Measurements from ENCODE around the gene STARD13. TPM values are rescaled to one million over a fixed set of nuclear protein-coding genes. Genes with fewer than 3 reads are reported as not detected.

STARD13 gene
- total RNA-seq, 1 experiment from 2014 or later: 4.1 TPM

DNA sequence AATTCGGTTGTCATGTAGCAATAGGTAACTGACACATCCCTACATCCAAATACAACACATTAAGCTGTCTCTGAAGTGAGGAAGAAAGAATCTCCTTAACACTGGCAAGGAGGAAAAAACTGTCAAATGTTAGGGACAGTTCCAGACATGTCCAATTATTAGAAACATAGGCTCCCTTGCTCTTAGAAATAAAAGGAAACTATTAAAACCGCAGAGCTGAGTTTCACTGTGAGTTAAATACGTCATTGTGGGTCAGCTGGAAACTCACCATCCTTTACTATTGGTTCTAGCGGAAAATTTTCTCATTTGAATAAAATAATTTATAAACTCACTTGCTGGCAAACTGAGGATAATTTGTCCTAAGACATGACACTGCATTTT is 40.7 kb downstream of the STARD13 start:
- BruUV-seq (replicated peaks): no TSS peak
- no peak for ATAC-seq
- H4K20me1 ChIP-seq (ENCODE audit: insufficient read depth): no peaks in the 10 kb centered on the region
- no peaks in the 10 kb centered on the region for H3K9me3 ChIP-seq (ENCODE audit: control insufficient read depth in 1 of 2, insufficient read depth in 1 of 2, low read depth in 1 of 2, low read length in 2 of 2)
- intact Hi-C loops (cut with micrococcal nuclease): no loop called here
- no peaks in the 10 kb centered on the region for H3K27me3 ChIP-seq (ENCODE audit: insufficient read depth, low read length)
- no peaks in the 10 kb centered on the region for H3K79me2 ChIP-seq (ENCODE audit: insufficient read depth, low read length)
- RAD21 ChIA-PET (ENCODE audit: low non-redundant PET in 1 of 2, low total read pairs in 2 of 2, uncharacterized antibody in 2 of 2, unreplicated experiment in 2 of 2): no interaction called here
- TF ChIP-seq TCF7L2 (IDR thresholded peaks at IDR 0.05; ENCODE audit: borderline replicate concordance, extremely low read depth, insufficient read depth, insufficient read length): no peak
- TF ChIP-seq SP1 (IDR thresholded peaks at IDR 0.05; ENCODE audit: low read depth): no peak
- H3K9me2 ChIP-seq (ENCODE audit: insufficient read depth): no peaks in the 10 kb centered on the region
- DNase-seq (ENCODE audit: low read depth, low spot score): no peak
- peaks cover 0 to 12% of the 10 kb centered on the region in 2 experiments; a peak in 2 of 4 replicates for H3K4me1 ChIP-seq (ENCODE audit: control insufficient read depth in 1 of 2, insufficient read depth in 2 of 2, low read length in 2 of 2)
- POLR2A ChIA-PET: no interaction called here
- H2AFZ ChIP-seq (ENCODE audit: low read depth, low read length, poor library complexity, severe bottlenecking): no peak overlapping the region
- H3K36me3 ChIP-seq (ENCODE audit: control insufficient read depth in 1 of 2, insufficient read depth in 2 of 2, low read length in 2 of 2): no peaks in the 10 kb centered on the region
- H3K4me2 ChIP-seq (ENCODE audit: low read length): no peak overlapping the region
- no peak overlapping the region for H3K27ac ChIP-seq (ENCODE audit: low read depth, low read length)
- CTCF ChIA-PET: no interaction called here
- H3K4me3 ChIP-seq (replicated peaks in 1 of 2; ENCODE audit: low read depth in 1 of 2, low read length in 2 of 2): no peak overlapping the region
- H3K9ac ChIP-seq (ENCODE audit: low read length): no peak overlapping the region

DNA sequence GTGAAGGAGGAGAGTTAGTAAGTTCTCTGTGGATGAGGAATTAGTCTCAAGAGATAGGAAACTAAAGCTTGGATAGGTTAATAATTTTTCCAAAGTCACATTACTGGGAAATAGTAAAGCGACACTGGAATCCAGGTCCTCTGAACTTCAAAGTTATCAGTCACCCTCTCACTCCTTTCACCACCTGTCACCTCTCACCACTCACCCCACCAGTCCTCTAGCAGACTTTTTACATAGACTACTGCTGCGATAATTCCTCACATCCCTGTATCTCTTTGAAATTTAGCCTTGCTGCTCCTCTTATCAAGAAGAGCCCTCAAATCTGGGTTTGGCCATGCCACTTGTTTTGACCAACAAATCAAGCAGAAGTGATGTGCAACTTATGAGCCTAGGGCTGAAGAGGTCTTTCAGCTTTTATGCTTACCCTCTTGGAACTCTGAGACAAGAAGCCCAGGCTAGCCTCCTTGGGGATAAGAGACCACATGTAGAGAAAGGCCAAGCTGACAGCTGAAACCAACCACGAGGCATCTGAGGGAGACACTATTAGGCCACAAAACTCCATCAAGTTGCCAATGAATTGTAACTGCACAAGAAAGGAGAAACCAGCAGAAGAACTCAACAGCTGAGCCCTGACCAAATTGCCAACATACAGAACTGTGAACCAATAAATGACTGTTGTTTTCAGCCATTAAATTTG is 41.2 kb downstream of the STARD13 start:
- no peaks in the 10 kb centered on the region for H3K36me3 ChIP-seq (ENCODE audit: control insufficient read depth in 1 of 2, insufficient read depth in 2 of 2, low read length in 2 of 2)
- H4K20me1 ChIP-seq (ENCODE audit: insufficient read depth): no peaks in the 10 kb centered on the region
- intact Hi-C loops (cut with micrococcal nuclease): no loop called here
- TF ChIP-seq, protein P1, sequence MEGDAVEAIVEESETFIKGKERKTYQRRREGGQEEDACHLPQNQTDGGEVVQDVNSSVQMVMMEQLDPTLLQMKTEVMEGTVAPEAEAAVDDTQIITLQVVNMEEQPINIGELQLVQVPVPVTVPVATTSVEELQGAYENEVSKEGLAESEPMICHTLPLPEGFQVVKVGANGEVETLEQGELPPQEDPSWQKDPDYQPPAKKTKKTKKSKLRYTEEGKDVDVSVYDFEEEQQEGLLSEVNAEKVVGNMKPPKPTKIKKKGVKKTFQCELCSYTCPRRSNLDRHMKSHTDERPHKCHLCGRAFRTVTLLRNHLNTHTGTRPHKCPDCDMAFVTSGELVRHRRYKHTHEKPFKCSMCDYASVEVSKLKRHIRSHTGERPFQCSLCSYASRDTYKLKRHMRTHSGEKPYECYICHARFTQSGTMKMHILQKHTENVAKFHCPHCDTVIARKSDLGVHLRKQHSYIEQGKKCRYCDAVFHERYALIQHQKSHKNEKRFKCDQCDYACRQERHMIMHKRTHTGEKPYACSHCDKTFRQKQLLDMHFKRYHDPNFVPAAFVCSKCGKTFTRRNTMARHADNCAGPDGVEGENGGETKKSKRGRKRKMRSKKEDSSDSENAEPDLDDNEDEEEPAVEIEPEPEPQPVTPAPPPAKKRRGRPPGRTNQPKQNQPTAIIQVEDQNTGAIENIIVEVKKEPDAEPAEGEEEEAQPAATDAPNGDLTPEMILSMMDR (IDR thresholded peaks at IDR 0.05 in 2 of 3, conservative IDR thresholded peaks at IDR 0.05 in 1 of 3; ENCODE audit: borderline replicate concordance in 1 of 3, insufficient read depth in 1 of 3, low read depth in 2 of 3, low read length in 2 of 3): no peak
- TF ChIP-seq CEBPB (IDR thresholded peaks at IDR 0.05; ENCODE audit: low read depth): no peak
- no peak for TF ChIP-seq RAD21 (IDR thresholded peaks at IDR 0.05; ENCODE audit: low read depth)
- TF ChIP-seq EGR1 (IDR thresholded peaks at IDR 0.05; ENCODE audit: low read depth): no peak
- TF ChIP-seq, protein P2, sequence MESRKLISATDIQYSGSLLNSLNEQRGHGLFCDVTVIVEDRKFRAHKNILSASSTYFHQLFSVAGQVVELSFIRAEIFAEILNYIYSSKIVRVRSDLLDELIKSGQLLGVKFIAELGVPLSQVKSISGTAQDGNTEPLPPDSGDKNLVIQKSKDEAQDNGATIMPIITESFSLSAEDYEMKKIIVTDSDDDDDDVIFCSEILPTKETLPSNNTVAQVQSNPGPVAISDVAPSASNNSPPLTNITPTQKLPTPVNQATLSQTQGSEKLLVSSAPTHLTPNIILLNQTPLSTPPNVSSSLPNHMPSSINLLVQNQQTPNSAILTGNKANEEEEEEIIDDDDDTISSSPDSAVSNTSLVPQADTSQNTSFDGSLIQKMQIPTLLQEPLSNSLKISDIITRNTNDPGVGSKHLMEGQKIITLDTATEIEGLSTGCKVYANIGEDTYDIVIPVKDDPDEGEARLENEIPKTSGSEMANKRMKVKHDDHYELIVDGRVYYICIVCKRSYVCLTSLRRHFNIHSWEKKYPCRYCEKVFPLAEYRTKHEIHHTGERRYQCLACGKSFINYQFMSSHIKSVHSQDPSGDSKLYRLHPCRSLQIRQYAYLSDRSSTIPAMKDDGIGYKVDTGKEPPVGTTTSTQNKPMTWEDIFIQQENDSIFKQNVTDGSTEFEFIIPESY (IDR thresholded peaks at IDR 0.05; ENCODE audit: extremely low read depth, insufficient replicate concordance, low read length): no peak
- no peak for TF ChIP-seq FOSL1 (IDR thresholded peaks at IDR 0.05; ENCODE audit: low read depth)
- TF ChIP-seq POLR2AphosphoS5 (IDR thresholded peaks at IDR 0.05; ENCODE audit: low read depth, low read length): no peak
- no peak for TF ChIP-seq ELF1 (IDR thresholded peaks at IDR 0.05; ENCODE audit: borderline replicate concordance, low read depth)
- H3K9me2 ChIP-seq (ENCODE audit: insufficient read depth): no peaks in the 10 kb centered on the region
- no TSS peak for BruUV-seq (replicated peaks)
- CTCF ChIA-PET: no interaction called here
- H2AFZ ChIP-seq (ENCODE audit: low read depth, low read length, poor library complexity, severe bottlenecking): no peak overlapping the region
- H3K27me3 ChIP-seq (ENCODE audit: insufficient read depth, low read length): no peaks in the 10 kb centered on the region
- no peaks in the 10 kb centered on the region for H3K79me2 ChIP-seq (ENCODE audit: insufficient read depth, low read length)
- RAD21 ChIA-PET (ENCODE audit: low non-redundant PET in 1 of 2, low total read pairs in 2 of 2, uncharacterized antibody in 2 of 2, unreplicated experiment in 2 of 2): no interaction called here
- DNase-seq (ENCODE audit: low read depth, low spot score) (no peak), ATAC-seq (no peak)
- no peak overlapping the region for H3K4me2 ChIP-seq (ENCODE audit: low read length)
- no peak overlapping the region for H3K27ac ChIP-seq (ENCODE audit: low read depth, low read length)
- H3K9ac ChIP-seq (ENCODE audit: low read length): no peak overlapping the region
- POLR2A ChIA-PET: no interaction called here
- H3K9me3 ChIP-seq (ENCODE audit: control insufficient read depth in 1 of 2, insufficient read depth in 1 of 2, low read depth in 1 of 2, low read length in 2 of 2): no peaks in the 10 kb centered on the region
- H3K4me1 ChIP-seq (ENCODE audit: control insufficient read depth in 1 of 2, insufficient read depth in 2 of 2, low read length in 2 of 2): peaks cover 0 to 7% of the 10 kb centered on the region in 2 experiments; a peak in 2 of 4 replicates
- no peak overlapping the region for H3K4me3 ChIP-seq (replicated peaks in 1 of 2; ENCODE audit: low read depth in 1 of 2, low read length in 2 of 2)
